ENCODE results near the gene CDK2.

DNA sequence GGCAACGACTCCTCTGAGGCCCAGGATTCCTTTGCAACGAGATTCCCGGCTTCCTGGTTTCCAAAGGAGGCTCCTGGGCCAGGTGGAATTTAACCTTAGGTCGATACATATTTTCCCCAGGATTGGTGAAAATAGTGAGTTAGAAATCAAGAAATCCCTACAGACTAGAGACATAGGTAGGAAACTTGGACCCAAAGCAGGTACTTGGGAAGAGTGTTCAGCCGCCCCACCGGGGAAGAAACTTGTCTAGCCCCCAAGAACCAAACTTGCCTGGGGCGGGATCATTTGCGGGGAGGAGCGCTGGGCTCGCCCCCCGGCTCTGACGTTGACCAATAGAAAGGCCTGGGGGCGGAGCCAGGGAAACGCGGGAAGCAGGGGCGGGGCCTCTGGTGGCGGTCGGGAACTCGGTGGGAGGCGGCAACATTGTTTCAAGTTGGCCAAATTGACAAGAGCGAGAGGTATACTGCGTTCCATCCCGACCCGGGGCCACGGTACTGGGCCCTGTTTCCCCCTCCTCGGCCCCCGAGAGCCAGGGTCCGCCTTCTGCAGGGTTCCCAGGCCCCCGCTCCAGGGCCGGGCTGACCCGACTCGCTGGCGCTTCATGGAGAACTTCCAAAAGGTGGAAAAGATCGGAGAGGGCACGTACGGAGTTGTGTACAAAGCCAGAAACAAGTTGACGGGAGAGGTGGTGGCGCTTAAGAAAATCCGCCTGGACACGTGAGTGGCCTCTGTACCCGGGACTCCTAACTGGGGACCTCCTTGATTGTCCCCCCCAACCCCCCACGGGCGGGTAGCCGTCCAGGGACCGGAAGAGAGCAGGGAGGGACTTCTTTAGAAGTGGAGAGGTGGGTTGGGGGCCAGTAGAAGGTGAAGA is at the start of gene CDK2:
- peak; percentile 84 to 98 for TF ChIP-seq POLR2AphosphoS5 (IDR thresholded peaks at IDR 0.05; ENCODE audit: insufficient read depth in 1 of 2, low read depth in 1 of 2)
- TF ChIP-seq, protein P1, sequence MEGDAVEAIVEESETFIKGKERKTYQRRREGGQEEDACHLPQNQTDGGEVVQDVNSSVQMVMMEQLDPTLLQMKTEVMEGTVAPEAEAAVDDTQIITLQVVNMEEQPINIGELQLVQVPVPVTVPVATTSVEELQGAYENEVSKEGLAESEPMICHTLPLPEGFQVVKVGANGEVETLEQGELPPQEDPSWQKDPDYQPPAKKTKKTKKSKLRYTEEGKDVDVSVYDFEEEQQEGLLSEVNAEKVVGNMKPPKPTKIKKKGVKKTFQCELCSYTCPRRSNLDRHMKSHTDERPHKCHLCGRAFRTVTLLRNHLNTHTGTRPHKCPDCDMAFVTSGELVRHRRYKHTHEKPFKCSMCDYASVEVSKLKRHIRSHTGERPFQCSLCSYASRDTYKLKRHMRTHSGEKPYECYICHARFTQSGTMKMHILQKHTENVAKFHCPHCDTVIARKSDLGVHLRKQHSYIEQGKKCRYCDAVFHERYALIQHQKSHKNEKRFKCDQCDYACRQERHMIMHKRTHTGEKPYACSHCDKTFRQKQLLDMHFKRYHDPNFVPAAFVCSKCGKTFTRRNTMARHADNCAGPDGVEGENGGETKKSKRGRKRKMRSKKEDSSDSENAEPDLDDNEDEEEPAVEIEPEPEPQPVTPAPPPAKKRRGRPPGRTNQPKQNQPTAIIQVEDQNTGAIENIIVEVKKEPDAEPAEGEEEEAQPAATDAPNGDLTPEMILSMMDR (IDR thresholded peaks at IDR 0.05), result no peak
